ENCODE data around the gene PSG1. TPM values are rescaled to one million over a fixed set of nuclear protein-coding genes. Genes with fewer than 3 reads are reported as not detected.
"Not testable (repeated sequence)": the region's sequence is repeated elsewhere in the genome, so short reads cannot be mapped to it uniquely, and the experiment has no call there.

The PSG1 gene
- total RNA-seq, 2 experiments from 2014 or later, result not detected

DNA sequence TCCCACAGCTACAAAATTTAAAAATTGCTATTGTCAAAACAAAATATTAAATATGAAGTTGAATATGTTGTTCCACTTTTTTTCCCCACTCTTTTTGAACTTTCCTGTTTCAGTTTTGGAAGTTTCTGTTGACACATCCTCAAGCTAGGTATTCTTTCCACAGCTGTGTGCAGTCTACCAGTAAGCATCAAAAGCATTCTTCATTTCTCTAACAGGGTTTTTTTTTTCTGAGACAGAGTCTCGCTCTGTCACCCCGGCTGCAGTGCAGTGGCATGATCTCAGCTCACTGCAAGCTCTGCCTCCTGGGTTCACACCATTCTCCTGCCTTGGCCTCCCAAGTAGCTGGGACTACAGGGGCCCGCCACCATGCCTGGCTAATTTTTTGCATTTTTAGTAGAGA is 5.4 kb downstream of the PSG1 start:
- H3K4me3 Mint-ChIP-seq; H3K4me1 Mint-ChIP-seq; H3K27me3 Mint-ChIP-seq; DNase-seq; H3K27ac Mint-ChIP-seq; H3K9me3 Mint-ChIP-seq; H3K36me3 Mint-ChIP-seq (ENCODE audit: low read depth); POLR2A ChIA-PET: not testable (repeated sequence)
- CTCF ChIA-PET, result interaction anchor here (0.6 kb wide), 1 partner anchor 111 kb away, joined by 3 read pairs; no protein-coding TSS in a partner anchor

DNA sequence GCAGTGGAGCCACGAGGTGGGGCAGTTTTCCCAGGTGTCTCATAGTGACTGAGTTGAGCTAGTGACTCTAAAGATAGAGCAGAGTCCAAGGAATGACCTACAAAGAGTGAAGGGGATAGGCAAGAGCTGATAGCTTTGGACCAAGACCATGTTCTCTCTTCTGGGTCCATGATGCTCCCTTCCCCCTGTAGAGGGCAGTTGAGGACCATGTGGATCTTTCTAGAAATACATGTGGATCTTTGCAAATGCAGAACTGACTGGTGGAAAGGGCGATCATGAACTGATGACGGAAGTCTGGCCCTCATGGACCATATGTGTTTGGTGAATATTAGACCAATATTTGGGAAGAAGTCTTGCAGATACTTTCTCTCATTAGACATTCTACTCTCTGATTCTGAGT is 6.9 kb downstream of the PSG1 start:
- ChIA-PET CTCF (no interaction called here), POLR2A (no interaction called here)
- no peak overlapping the region for H3K27ac Mint-ChIP-seq
- no peaks in the 10 kb centered on the region for H3K4me1 Mint-ChIP-seq
- no peak for DNase-seq
- no peak overlapping the region for H3K4me3 Mint-ChIP-seq
- H3K36me3 Mint-ChIP-seq (ENCODE audit: low read depth), result no peaks in the 10 kb centered on the region
- peaks cover 3% of the 10 kb centered on the region for H3K27me3 Mint-ChIP-seq
- H3K9me3 Mint-ChIP-seq, result no peaks in the 10 kb centered on the region

DNA sequence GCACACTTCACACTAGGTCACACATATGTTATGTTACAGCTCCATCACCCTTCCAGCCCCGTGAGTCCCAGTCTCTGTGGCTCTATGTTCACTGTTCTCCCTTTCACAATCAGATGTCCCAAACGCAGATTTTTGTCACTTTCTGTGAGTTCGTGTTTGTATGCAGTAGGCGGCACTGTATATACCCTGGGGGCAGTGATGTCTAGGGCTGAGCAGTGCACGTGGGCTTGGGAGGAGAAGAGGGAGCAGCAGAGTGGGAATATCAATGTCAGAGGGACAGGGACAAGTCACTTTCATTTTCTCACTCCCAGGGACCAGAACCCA is 22.0 kb downstream of the PSG1 start:
- peaks cover 2% of the 10 kb centered on the region for H3K9me3 Mint-ChIP-seq
- peaks cover 2% of the 10 kb centered on the region for H3K27me3 Mint-ChIP-seq
- ChIA-PET CTCF (interaction anchor here (0.8 kb wide), 1 partner anchor 164 kb away, joined by 3 read pairs; no protein-coding TSS in a partner anchor), POLR2A (no interaction called here)
- H3K4me1 Mint-ChIP-seq, result no peaks in the 10 kb centered on the region
- H3K4me3 Mint-ChIP-seq, result no peak overlapping the region
- no peaks in the 10 kb centered on the region for H3K36me3 Mint-ChIP-seq (ENCODE audit: low read depth)
- no peak overlapping the region for H3K27ac Mint-ChIP-seq
- DNase-seq, result no peak

DNA sequence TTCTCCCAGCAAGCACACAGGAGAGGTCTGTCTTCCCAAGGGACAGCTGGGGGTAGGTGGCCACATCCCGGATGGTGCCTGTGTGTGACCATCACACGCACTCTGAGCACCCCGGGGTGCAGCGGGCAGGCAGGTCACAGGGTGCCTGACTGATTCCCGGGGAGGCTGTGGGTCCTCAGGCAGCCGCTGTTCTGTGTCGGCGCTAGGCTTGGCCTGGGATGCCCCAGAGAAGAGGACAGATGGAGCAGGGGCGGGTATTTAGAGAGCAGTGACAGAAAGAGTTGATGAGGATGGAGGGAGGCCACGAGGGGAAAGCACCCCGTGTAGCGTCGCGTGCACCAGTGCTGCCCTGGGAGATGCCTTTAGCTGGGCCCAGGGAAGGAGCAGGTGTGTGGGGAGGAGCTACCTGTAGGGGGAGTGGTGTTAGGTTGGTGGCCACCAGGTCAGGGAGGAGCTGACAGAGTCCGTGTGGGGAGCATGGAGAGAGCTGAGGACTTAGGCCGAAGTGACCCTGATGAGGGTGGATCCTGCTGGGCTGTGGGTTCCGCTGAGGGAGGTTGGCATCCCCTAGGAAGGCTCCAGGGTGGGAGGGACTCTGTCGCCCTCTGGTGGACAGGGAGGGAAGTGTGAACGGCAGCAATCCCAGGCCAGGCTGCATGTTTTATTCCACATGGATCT is 22.5 kb downstream of the PSG1 start:
- POLR2A ChIA-PET; DNase-seq; H3K27me3 Mint-ChIP-seq; H3K27ac Mint-ChIP-seq; H3K4me1 Mint-ChIP-seq; H3K4me3 Mint-ChIP-seq; H3K36me3 Mint-ChIP-seq (ENCODE audit: low read depth); H3K9me3 Mint-ChIP-seq: not testable (repeated sequence)
- CTCF ChIA-PET, result interaction anchor here (0.8 kb wide), 1 partner anchor 165 kb away, joined by 3 read pairs; no protein-coding TSS in a partner anchor

- POLR2A ChIA-PET; H3K4me3 Mint-ChIP-seq; H3K27ac Mint-ChIP-seq; H3K9me3 Mint-ChIP-seq; CTCF ChIA-PET; H3K4me1 Mint-ChIP-seq; H3K27me3 Mint-ChIP-seq; DNase-seq; H3K36me3 Mint-ChIP-seq (ENCODE audit: low read depth): not testable (repeated sequence)
Observed at GRCh38 chr19:42854745-42855144, 24.8 kb downstream of the PSG1 start.

GRCh38 chr19:42853231-42853630 is 26.3 kb downstream of the PSG1 start:
- H3K27me3 Mint-ChIP-seq; H3K4me3 Mint-ChIP-seq; H3K4me1 Mint-ChIP-seq; DNase-seq; H3K36me3 Mint-ChIP-seq (ENCODE audit: low read depth); H3K27ac Mint-ChIP-seq; H3K9me3 Mint-ChIP-seq; POLR2A ChIA-PET; CTCF ChIA-PET: not testable (repeated sequence)

DNA sequence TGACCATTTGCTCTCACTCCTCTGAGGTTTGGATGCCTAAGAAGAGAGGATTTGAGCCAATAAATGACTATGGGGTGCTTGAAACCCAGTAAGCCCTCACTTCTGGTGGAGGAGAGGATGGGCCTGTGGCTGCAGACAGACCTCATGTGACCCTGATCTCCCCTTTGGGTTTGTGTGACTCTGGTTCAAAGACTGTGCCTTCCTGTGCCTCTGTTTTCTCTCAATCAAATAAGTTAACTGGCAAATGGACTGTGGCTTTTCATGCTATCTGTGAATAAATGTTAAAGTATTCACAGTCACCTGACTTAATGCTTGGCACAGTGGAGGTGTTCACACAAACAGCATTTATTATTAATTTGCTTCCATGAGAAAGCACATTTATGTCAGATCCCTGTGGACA is 26.7 kb downstream of the PSG1 start:
- H3K4me1 Mint-ChIP-seq; DNase-seq; POLR2A ChIA-PET; H3K27me3 Mint-ChIP-seq; H3K9me3 Mint-ChIP-seq; CTCF ChIA-PET; H3K36me3 Mint-ChIP-seq (ENCODE audit: low read depth); H3K4me3 Mint-ChIP-seq; H3K27ac Mint-ChIP-seq: not testable (repeated sequence)

DNA sequence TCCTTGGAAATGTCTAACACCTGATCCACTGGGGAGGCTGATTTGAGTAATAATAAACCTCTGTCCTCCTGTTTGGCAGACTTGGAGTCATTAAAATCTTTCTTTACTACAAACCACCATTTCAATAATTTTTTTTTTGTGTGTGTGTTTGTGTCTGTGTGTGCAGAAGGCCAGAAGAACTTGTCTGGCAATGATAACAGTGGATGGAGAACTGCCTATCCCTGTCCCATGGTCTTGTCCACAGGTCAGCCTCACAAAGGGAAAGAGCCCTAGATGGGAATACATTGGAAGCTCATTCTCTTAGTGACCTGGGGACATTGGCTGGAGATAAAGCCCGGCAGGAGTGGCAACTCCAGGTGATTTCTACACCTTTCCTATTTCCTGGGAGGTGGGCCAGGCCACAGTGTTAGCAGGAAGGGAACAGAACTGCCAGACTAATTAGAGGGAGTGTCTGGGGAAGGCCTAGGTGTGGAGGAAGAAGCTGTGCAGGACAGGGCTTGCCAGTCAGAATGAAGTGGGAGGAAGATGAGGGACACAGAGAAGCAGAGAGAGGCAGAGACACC is 27.7 kb downstream of the PSG1 start:
- POLR2A ChIA-PET; H3K9me3 Mint-ChIP-seq; CTCF ChIA-PET; H3K27me3 Mint-ChIP-seq; H3K4me3 Mint-ChIP-seq; H3K27ac Mint-ChIP-seq; H3K4me1 Mint-ChIP-seq; DNase-seq; H3K36me3 Mint-ChIP-seq (ENCODE audit: low read depth): not testable (repeated sequence)

DNA sequence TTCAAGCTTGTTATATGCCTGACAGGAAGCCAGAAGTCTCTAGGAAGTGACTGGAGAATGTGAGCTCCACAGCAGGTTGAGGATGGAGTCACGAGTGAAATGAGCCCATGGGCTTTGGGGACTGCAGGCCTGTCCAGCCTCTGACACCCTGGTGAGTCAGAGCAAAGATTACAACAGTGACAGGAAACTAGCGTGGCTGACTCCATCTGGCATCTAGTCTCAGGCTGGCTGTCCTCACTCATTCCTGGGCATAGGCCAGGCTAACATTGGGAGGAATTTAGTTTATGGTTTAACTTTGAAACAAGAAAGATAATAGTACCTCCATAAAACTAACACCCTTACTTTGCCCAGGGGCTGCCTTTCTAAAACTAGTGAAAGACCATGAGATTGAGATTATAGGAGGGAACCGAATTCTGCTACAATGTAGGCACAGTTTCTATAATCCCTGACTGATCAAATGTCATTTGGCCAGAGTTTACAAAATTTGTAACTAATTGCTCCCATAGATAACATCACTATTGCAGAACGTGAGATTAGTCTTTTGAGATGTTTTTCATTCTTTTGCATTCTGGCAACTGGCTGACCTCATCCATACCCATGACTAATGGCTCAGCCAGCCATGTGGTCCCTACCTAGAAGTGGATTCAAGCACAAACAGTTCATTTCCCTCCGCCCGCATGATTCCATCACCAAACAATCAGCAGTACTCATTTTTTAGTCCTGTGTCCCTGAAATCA is 28.4 kb downstream of the PSG1 start:
- Mint-ChIP-seq H3K4me3 (no peak overlapping the region), H3K27me3 (no peaks in the 10 kb centered on the region), H3K4me1 (no peaks in the 10 kb centered on the region), H3K36me3 (ENCODE audit: low read depth) (no peaks in the 10 kb centered on the region), H3K27ac (no peak overlapping the region), H3K9me3 (no peaks in the 10 kb centered on the region)
- ChIA-PET CTCF (no interaction called here), POLR2A (no interaction called here)
- no peak for DNase-seq

- Mint-ChIP-seq H3K27me3 (no peaks in the 10 kb centered on the region), H3K27ac (no peak overlapping the region), H3K4me1 (no peaks in the 10 kb centered on the region), H3K4me3 (no peak overlapping the region), H3K9me3 (no peaks in the 10 kb centered on the region), H3K36me3 (ENCODE audit: low read depth) (no peaks in the 10 kb centered on the region)
- CTCF ChIA-PET, result no interaction called here
- POLR2A ChIA-PET, result no interaction called here
- no peak for DNase-seq
Observed at GRCh38 chr19:42846597-42846996, 32.9 kb downstream of the PSG1 start.

GRCh38 chr19:42843631-42844030 is 35.9 kb downstream of the PSG1 start:
- H3K9me3 Mint-ChIP-seq; H3K4me3 Mint-ChIP-seq; H3K27ac Mint-ChIP-seq; POLR2A ChIA-PET; CTCF ChIA-PET; H3K4me1 Mint-ChIP-seq; DNase-seq; H3K27me3 Mint-ChIP-seq; H3K36me3 Mint-ChIP-seq (ENCODE audit: low read depth): not testable (repeated sequence)

DNA sequence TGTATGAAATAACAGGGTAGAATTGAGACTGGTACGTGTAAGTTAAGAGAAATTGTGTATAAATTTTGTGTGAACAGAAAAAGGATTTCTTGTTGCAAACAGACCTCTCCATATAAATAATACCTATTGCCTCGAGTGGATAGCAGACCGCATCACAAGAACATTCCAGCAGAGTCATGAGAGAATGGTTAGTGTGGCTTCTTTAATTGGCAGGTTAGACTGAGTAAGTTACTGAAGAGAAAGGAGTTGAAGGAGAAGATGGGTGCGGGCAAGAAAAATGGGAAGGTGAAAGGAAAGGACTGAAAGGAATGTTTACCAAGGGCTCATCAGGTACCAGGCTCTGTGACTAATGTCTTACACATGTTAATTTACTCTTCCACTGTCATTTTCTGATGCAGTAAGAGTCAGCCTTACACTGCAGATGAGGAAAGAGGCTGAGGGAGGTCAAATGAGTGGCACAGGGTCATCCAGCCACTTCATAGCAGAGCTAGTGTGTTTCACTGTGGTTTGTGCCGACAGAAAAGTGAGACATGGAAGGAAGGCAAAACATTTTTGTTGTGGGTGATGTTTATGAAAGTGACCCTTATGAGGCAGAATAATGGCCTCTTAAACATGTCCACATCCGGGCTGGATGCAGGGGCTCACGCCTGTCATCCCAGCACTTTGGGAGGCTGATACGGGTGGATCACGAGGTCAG is 46.6 kb downstream of the PSG1 start:
- H3K27me3 Mint-ChIP-seq; H3K9me3 Mint-ChIP-seq; CTCF ChIA-PET; POLR2A ChIA-PET; H3K36me3 Mint-ChIP-seq (ENCODE audit: low read depth); H3K4me3 Mint-ChIP-seq; H3K4me1 Mint-ChIP-seq; H3K27ac Mint-ChIP-seq; DNase-seq: not testable (repeated sequence)

GRCh38 chr19:42832023-42832680 is 47.4 kb downstream of the PSG1 start:
- CTCF ChIA-PET, H3K4me3 Mint-ChIP-seq: not testable (repeated sequence)

More at GRCh38 chr19:42832023-42832680, 47.4 kb downstream of the PSG1 start:
- DNase-seq; H3K27me3 Mint-ChIP-seq; H3K36me3 Mint-ChIP-seq (ENCODE audit: low read depth); H3K4me1 Mint-ChIP-seq; H3K27ac Mint-ChIP-seq; POLR2A ChIA-PET; H3K9me3 Mint-ChIP-seq: not testable (repeated sequence)
